ENCODE measurements around the gene ITGA7.

The ITGA7 gene

GRCh38 chr12:55727643-55728185, 20.0 kb upstream of the ITGA7 start:
- no peak for DNase-seq (ENCODE audit: insufficient read length, low spot score)
- TF ChIP-seq POLR2A (IDR thresholded peaks at IDR 0.05; ENCODE audit: low read depth, low read length), result no peak
- no peak for FAIRE-seq

- TF ChIP-seq POLR2A (IDR thresholded peaks at IDR 0.05; ENCODE audit: low read depth, low read length), result no peak
- FAIRE-seq (no peak), DNase-seq (ENCODE audit: insufficient read length, low spot score) (no peak)
Observed at GRCh38 chr12:55726971-55727370, 19.3 kb upstream of the ITGA7 start.

- FAIRE-seq (no peak), DNase-seq (ENCODE audit: insufficient read length, low spot score) (no peak)
- TF ChIP-seq POLR2A (IDR thresholded peaks at IDR 0.05; ENCODE audit: low read depth, low read length), result no peak
Observed at GRCh38 chr12:55725556-55725955, 17.9 kb upstream of the ITGA7 start.

GRCh38 chr12:55724940-55725309, 17.2 kb upstream of the ITGA7 start:
- DNase-seq (ENCODE audit: insufficient read length, low spot score), result no peak
- no peak for TF ChIP-seq POLR2A (IDR thresholded peaks at IDR 0.05; ENCODE audit: low read depth, low read length)
- no peak for FAIRE-seq

- no peak for DNase-seq (ENCODE audit: insufficient read length, low spot score)
- no peak for TF ChIP-seq POLR2A (IDR thresholded peaks at IDR 0.05; ENCODE audit: low read depth, low read length)
- FAIRE-seq, result no peak
Observed at GRCh38 chr12:55724226-55724939, 16.7 kb upstream of the ITGA7 start.

- no peak for TF ChIP-seq POLR2A (IDR thresholded peaks at IDR 0.05; ENCODE audit: low read depth, low read length)
- DNase-seq (ENCODE audit: insufficient read length, low spot score) (no peak), FAIRE-seq (no peak)
Observed at GRCh38 chr12:55723516-55724225, 16.0 kb upstream of the ITGA7 start.

GRCh38 chr12:55722948-55723347, 15.2 kb upstream of the ITGA7 start:
- no peak for TF ChIP-seq POLR2A (IDR thresholded peaks at IDR 0.05; ENCODE audit: low read depth, low read length)
- DNase-seq (ENCODE audit: insufficient read length, low spot score), result no peak
- no peak for FAIRE-seq

GRCh38 chr12:55721601-55722213, 14.0 kb upstream of the ITGA7 start:
- TF ChIP-seq POLR2A (IDR thresholded peaks at IDR 0.05; ENCODE audit: low read depth, low read length), result no peak
- FAIRE-seq (no peak), DNase-seq (ENCODE audit: insufficient read length, low spot score) (no peak)

- TF ChIP-seq POLR2A (IDR thresholded peaks at IDR 0.05; ENCODE audit: low read depth, low read length), result peak; percentile 21; the same call in 1 of the 2 replicates
- DNase-seq (ENCODE audit: insufficient read length, low spot score) (peak; percentile 80), FAIRE-seq (peak; percentile 86)
Observed at GRCh38 chr12:55720894-55721444, 13.3 kb upstream of the ITGA7 start.

GRCh38 chr12:55720071-55720564, 12.4 kb upstream of the ITGA7 start, which contains the start of gene RDH5:
RDH5 (plus strand) TSS chr12:55720393; CDS start chr12:55721185, 792 bp downstream.
- TF ChIP-seq POLR2A (IDR thresholded peaks at IDR 0.05; ENCODE audit: low read depth, low read length), result no peak
- peak; percentile 38 for FAIRE-seq

GRCh38 chr12:55719371-55719770, 11.7 kb upstream of the ITGA7 start:
- DNase-seq (ENCODE audit: insufficient read length, low spot score), result no peak
- no peak for FAIRE-seq
- no peak for TF ChIP-seq POLR2A (IDR thresholded peaks at IDR 0.05; ENCODE audit: low read depth, low read length)

More at GRCh38 chr12:55720071-55720564, 12.4 kb upstream of the ITGA7 start, which contains the start of gene RDH5:
- peak; percentile 51 for DNase-seq (ENCODE audit: insufficient read length, low spot score)

GRCh38 chr12:55718624-55719275, 11.0 kb upstream of the ITGA7 start:
- TF ChIP-seq POLR2A (IDR thresholded peaks at IDR 0.05; ENCODE audit: low read depth, low read length), result no peak
- FAIRE-seq, result no peak
- no peak for DNase-seq (ENCODE audit: insufficient read length, low spot score)

- FAIRE-seq (no peak), DNase-seq (ENCODE audit: insufficient read length, low spot score) (no peak)
- TF ChIP-seq POLR2A (IDR thresholded peaks at IDR 0.05; ENCODE audit: low read depth, low read length), result no peak
Observed at GRCh38 chr12:55718015-55718414, 10.3 kb upstream of the ITGA7 start.

Data from H54 (cell line).